H9 (cell line): ENCODE data around the gene ZNF487. TPM values are rescaled to one million over a fixed set of nuclear protein-coding genes. Genes with fewer than 3 reads are reported as not detected.

Source experiments
- DNase-seq: peaks from one replicate; pipeline ENCODE4 v3.0.0-alpha.2; 2017
- H2AFZ ChIP-seq: one replicate; pipeline ENCODE4 v1.6.1; 2013; ENCODE audit warnings: mild to moderate bottlenecking, low read length, control low read depth, moderate library complexity
- H2AK5ac ChIP-seq: 2 replicates; pipeline ENCODE4 v1.6.1; 2013; ENCODE audit warnings: low read length, control low read depth, mixed read lengths; ENCODE audit not compliant: insufficient read length
- H2BK120ac ChIP-seq: one replicate; pipeline ENCODE4 v1.6.1; 2013; ENCODE audit warnings: low read depth, mild to moderate bottlenecking, low read length, control low read depth, inconsistent platforms; ENCODE audit not compliant: poor library complexity, severe bottlenecking
- H2BK12ac ChIP-seq: 2 replicates; pipeline ENCODE4 v1.6.1; 2013; ENCODE audit warnings: low read length, control low read depth, mixed read lengths, low read depth; ENCODE audit not compliant: insufficient read length
- H2BK15ac ChIP-seq: 2 replicates; pipeline ENCODE4 v1.6.1; 2013; ENCODE audit warnings: low read depth, low read length, control low read depth
- H2BK20ac ChIP-seq: one replicate; pipeline ENCODE4 v1.6.1; 2013; ENCODE audit warnings: low read depth, mild to moderate bottlenecking, low read length, control low read depth, inconsistent platforms; ENCODE audit not compliant: poor library complexity, severe bottlenecking
- H2BK5ac ChIP-seq: 2 replicates; pipeline ENCODE4 v1.6.1; 2013; ENCODE audit warnings: low read length, control low read depth, mixed read lengths; ENCODE audit not compliant: insufficient read length
- H3K14ac ChIP-seq: 2 replicates; pipeline ENCODE4 v1.6.1; 2013; ENCODE audit warnings: low read length, control low read depth; ENCODE audit not compliant: insufficient read depth
- H3K18ac ChIP-seq: 2 replicates; pipeline ENCODE4 v1.6.1; 2013; ENCODE audit warnings: low read depth, mild to moderate bottlenecking, mixed read lengths, low read length, control low read depth; ENCODE audit not compliant: insufficient read length
- H3K23ac ChIP-seq: 2 replicates; pipeline ENCODE4 v1.6.1; 2013; ENCODE audit warnings: low read length, control low read depth, mixed read lengths, low read depth; ENCODE audit not compliant: insufficient read length
- H3K23me2 ChIP-seq: 2 replicates; pipeline ENCODE4 v1.6.1; 2013; ENCODE audit warnings: low read depth, mild to moderate bottlenecking, mixed read lengths, low read length, control low read depth; ENCODE audit not compliant: insufficient read length, poor library complexity, severe bottlenecking
- H3K27ac ChIP-seq: 2 replicates; pipeline ENCODE4 v1.5.1; 2013; ENCODE audit warnings: low read length, control low read depth, mixed read lengths, low read depth; ENCODE audit not compliant: insufficient read length
- H3K27me3 ChIP-seq: 2 replicates; pipeline ENCODE4 v1.6.1; 2013; ENCODE audit warnings: low read length, control low read depth, inconsistent platforms; ENCODE audit not compliant: insufficient read depth
- H3K4ac ChIP-seq: 2 replicates; pipeline ENCODE4 v1.6.1; 2013; ENCODE audit warnings: low read depth, mild to moderate bottlenecking, control low read depth, inconsistent platforms, low read length, moderate library complexity
- H3K4me1 ChIP-seq: 2 replicates; pipeline ENCODE4 v1.6.1; 2013; ENCODE audit warnings: low read length, control low read depth, inconsistent platforms; ENCODE audit not compliant: insufficient read depth
- H3K4me2 ChIP-seq: 2 replicates; pipeline ENCODE4 v1.6.1; 2013; ENCODE audit warnings: low read length, control low read depth, mixed read lengths; ENCODE audit not compliant: insufficient read length, insufficient read depth
- H3K56ac ChIP-seq: 2 replicates; pipeline ENCODE4 v1.6.1; 2013; ENCODE audit warnings: low read depth, mild to moderate bottlenecking, mixed read lengths, low read length, control low read depth; ENCODE audit not compliant: insufficient read length
- H3K79me1 ChIP-seq: 2 replicates; pipeline ENCODE4 v1.6.1; 2013; ENCODE audit warnings: low read depth, mild to moderate bottlenecking, moderate library complexity, low read length, control low read depth, inconsistent platforms; ENCODE audit not compliant: insufficient read depth, poor library complexity, severe bottlenecking
- H3K79me2 ChIP-seq: 2 replicates; pipeline ENCODE4 v1.6.1; 2013; ENCODE audit warnings: low read length, control low read depth, inconsistent platforms; ENCODE audit not compliant: insufficient read depth
- H3K9ac ChIP-seq: 2 replicates; pipeline ENCODE4 v1.6.1; 2013; ENCODE audit warnings: low read length, control low read depth, mixed read lengths; ENCODE audit not compliant: insufficient read length; ENCODE audit errors: extremely low read depth
- H3K9me3 ChIP-seq: one replicate; pipeline ENCODE4 v1.6.1; 2013; ENCODE audit warnings: low read depth, low read length, inconsistent platforms; ENCODE audit not compliant: control insufficient read depth
- H3T11ph ChIP-seq: one replicate; pipeline ENCODE4 v1.6.1; 2013; ENCODE audit warnings: mild to moderate bottlenecking, low read length, control low read depth, inconsistent platforms
- H4K20me1 ChIP-seq: one replicate; pipeline ENCODE4 v1.6.1; 2013; ENCODE audit not compliant: control insufficient read depth, insufficient read length, insufficient read depth
- H4K5ac ChIP-seq: 2 replicates; pipeline ENCODE4 v1.6.1; 2013; ENCODE audit warnings: low read depth, mild to moderate bottlenecking, mixed read lengths, low read length, control low read depth; ENCODE audit not compliant: insufficient read length
- H4K8ac ChIP-seq: replicated peaks from 2 replicates; pipeline ENCODE4 v1.6.1; 2013; ENCODE audit warnings: low read length, control low read depth, mixed read lengths, low read depth; ENCODE audit not compliant: insufficient read length
- H4K91ac ChIP-seq: 2 replicates; pipeline ENCODE4 v1.6.1; 2013; ENCODE audit warnings: low read depth, mild to moderate bottlenecking, moderate library complexity, mixed read lengths, low read length, control low read depth; ENCODE audit not compliant: insufficient read length
- H3K27ac Mint-ChIP-seq, 3 experiments: 2 replicates in 2 of 3; 3 replicates in 1 of 3; pipeline ENCODE4 v1.8.0; 2020 to 2021; ENCODE audit warnings: mixed read lengths in 3 of 3, mild to moderate bottlenecking in 1 of 3, moderate library complexity in 1 of 3
- H3K27me3 Mint-ChIP-seq: 2 replicates; pipeline ENCODE4 v1.8.0; 2021; ENCODE audit warnings: low read depth, mild to moderate bottlenecking, moderate library complexity, mixed read lengths
- H3K36me3 Mint-ChIP-seq, 3 experiments: 2 replicates in 2 of 3; 3 replicates in 1 of 3; pipeline ENCODE4 v1.8.0; 2020 to 2021; ENCODE audit warnings: low read depth in 3 of 3, mixed read lengths in 3 of 3; ENCODE audit not compliant: insufficient read depth in 1 of 3
- H3K4me1 Mint-ChIP-seq, 2 experiments: 2 replicates each; pipeline ENCODE4 v1.8.0; 2020; ENCODE audit warnings: mixed read lengths in 2 of 2
- H3K4me3 Mint-ChIP-seq, 2 experiments: 2 replicates in 1 of 2; 3 replicates in 1 of 2; pipeline ENCODE4 v1.8.0; 2020 to 2021; ENCODE audit warnings: mild to moderate bottlenecking in 2 of 2, mixed read lengths in 2 of 2, moderate library complexity in 1 of 2
- H3K9me3 Mint-ChIP-seq, 2 experiments: 2 replicates in 1 of 2; 3 replicates in 1 of 2; pipeline ENCODE4 v1.8.0; 2020; ENCODE audit warnings: mild to moderate bottlenecking in 2 of 2, mixed read lengths in 2 of 2, moderate library complexity in 1 of 2
- CTCF ChIP-seq: fragments of 200-600 bp; sonication (generic); conservative IDR thresholded peaks from 3 replicates; pipeline ENCODE4 v1.8.0; 2021; ENCODE audit warnings: antibody characterized with exemption, mild to moderate bottlenecking
- WGBS: extraction: QIAGEN DNeasy Blood & Tissue Kit; methylation state at CpG from one replicate; pipeline ENCODE4 v1.1.7; 2013; ENCODE audit warnings: missing lambda C conversion rate, low lambda C conversion rate, mixed read lengths; ENCODE audit not compliant: insufficient read length; ENCODE audit errors: extremely low coverage; 5-methylcytosine and 5-hydroxymethylcytosine counted together
- total RNA-seq: library from RNA; stranded (reverse); gene quantifications from 2 replicates; pipeline ENCODE4 v1.2.1, GENCODE V29; 2021

The ZNF487 gene
- total RNA-seq, 1 experiment from 2014 or later, result 1.4 TPM

GRCh38 chr10:43471935-43472720 lies 35.2 kb downstream of the ZNF487 start:
- H2BK12ac ChIP-seq, result no peak overlapping the region
- H3K36me3 Mint-ChIP-seq, result no peaks in the 10 kb centered on the region
- H3K79me2 ChIP-seq, result no peaks in the 10 kb centered on the region
- H3K4me1 ChIP-seq, result no peaks in the 10 kb centered on the region
- no peak overlapping the region for H4K5ac ChIP-seq
- H3K18ac ChIP-seq, result no peak overlapping the region
- H3K23me2 ChIP-seq, result no peaks in the 10 kb centered on the region
- no peaks in the 10 kb centered on the region; the same call in 1 of the 2 replicates for H3K27me3 ChIP-seq
- no peak overlapping the region for H4K8ac ChIP-seq
- no peak overlapping the region for H3K4ac ChIP-seq
- no peak overlapping the region for H2BK5ac ChIP-seq
- H2BK20ac ChIP-seq, result no peak overlapping the region
- no peak overlapping the region for H2BK120ac ChIP-seq
- no peak overlapping the region for H3K4me2 ChIP-seq
- peaks cover 0 to 34% of the 10 kb centered on the region in 2 experiments for H3K9me3 Mint-ChIP-seq
- H3K4me1 Mint-ChIP-seq, result peaks cover 0 to 2% of the 10 kb centered on the region in 2 experiments; a peak in 1 of 4 replicates
- H3K9ac ChIP-seq, result no peak overlapping the region
- H3T11ph ChIP-seq, result no peak overlapping the region
- H3K27ac Mint-ChIP-seq, result no peak overlapping the region
- no peak overlapping the region for H3K14ac ChIP-seq
- no peak for TF ChIP-seq CTCF
- no peak overlapping the region for H2AK5ac ChIP-seq
- no peaks in the 10 kb centered on the region for H3K9me3 ChIP-seq
- no peak overlapping the region for H3K23ac ChIP-seq
- H2BK15ac ChIP-seq, result no peak overlapping the region
- H3K27ac ChIP-seq, result no peak overlapping the region
- H4K91ac ChIP-seq, result no peak overlapping the region
- no peaks in the 10 kb centered on the region for H4K20me1 ChIP-seq
- no peak overlapping the region for H2AFZ ChIP-seq
- no peak overlapping the region for H3K4me3 Mint-ChIP-seq
- no CpG with 5 or more reads among the region's 3 CpGs for WGBS
- no peak overlapping the region for H3K56ac ChIP-seq
- DNase-seq, result no peak
- no peaks in the 10 kb centered on the region for H3K27me3 Mint-ChIP-seq
- no peaks in the 10 kb centered on the region for H3K79me1 ChIP-seq
